Lung (tissue), 12 donors: ENCODE results near the gene C1S. TPM values are rescaled to one million over a fixed set of nuclear protein-coding genes. Genes with fewer than 3 reads are reported as not detected.
"Not testable (repeated sequence)": the region's sequence is repeated elsewhere in the genome, so short reads cannot be mapped to it uniquely, and the experiment has no call there.

Experiments used
- ATAC-seq: fragments of 200-7000 bp; cut with Tn5 transposase; one replicate; pipeline ENCODE4 v1.9.1; 2020; ENCODE audit warnings: moderate number of reproducible peaks; ENCODE audit not compliant: insufficient read depth, low FRiP score
- DNase-seq, 3 donors: peaks; one replicate each; pipeline ENCODE4 v3.0.0-alpha.2; 2013 to 2017
- H3K27ac ChIP-seq, 2 donors: one replicate each; pipeline ENCODE4 v1.5.1; 2013; ENCODE audit warnings: mild to moderate bottlenecking in 2 of 2, moderate library complexity in 2 of 2, control low read depth in 1 of 2, inconsistent platforms in 1 of 2, low read depth in 1 of 2, low read length in 1 of 2
- H3K27me3 ChIP-seq, 3 donors: one replicate each; pipeline ENCODE4 v1.5.1; 2013; ENCODE audit warnings: low read length in 2 of 3; ENCODE audit not compliant: control insufficient read depth in 3 of 3, insufficient read depth in 3 of 3
- H3K36me3 ChIP-seq, 4 donors: one replicate each; pipeline ENCODE4 v1.5.1; 2013; ENCODE audit warnings: low read length in 4 of 4, mild to moderate bottlenecking in 1 of 4, moderate library complexity in 1 of 4; ENCODE audit not compliant: control insufficient read depth in 4 of 4, insufficient read depth in 4 of 4
- H3K4me1 ChIP-seq, 5 donors: one replicate each; pipeline ENCODE4 v1.5.1; 2013; ENCODE audit warnings: low read length in 5 of 5, mild to moderate bottlenecking in 2 of 5, moderate library complexity in 1 of 5; ENCODE audit not compliant: control insufficient read depth in 5 of 5, insufficient read depth in 5 of 5
- H3K4me3 ChIP-seq: one replicate; pipeline ENCODE4 v1.5.1; 2013; ENCODE audit warnings: mild to moderate bottlenecking, control low read depth, moderate library complexity
- H3K9ac ChIP-seq, 2 donors: one replicate each; pipeline ENCODE4 v1.5.1; 2013; ENCODE audit warnings: low read length in 2 of 2, control low read depth in 1 of 2; ENCODE audit not compliant: insufficient read depth in 1 of 2
- H3K9me3 ChIP-seq, 4 donors: one replicate each; pipeline ENCODE4 v1.5.1; 2013; ENCODE audit warnings: low read length in 3 of 4, mild to moderate bottlenecking in 1 of 4, moderate library complexity in 1 of 4; ENCODE audit not compliant: control insufficient read depth in 4 of 4, insufficient read depth in 3 of 4
- WGBS, 2 donors: extraction: QIAGEN DNeasy Blood & Tissue Kit; methylation state at CpG; one replicate each; pipeline ENCODE4 v1.1.7; 2013; 5-methylcytosine and 5-hydroxymethylcytosine counted together
- polyA plus RNA-seq, 2 donors: library from polyadenylated mRNA; stranded (reverse); fragments of 200-250 nt; gene quantifications; one replicate each; pipeline ENCODE4 v1.2.1, GENCODE V29; 2013
- total RNA-seq, 2 donors: library from RNA; depleted of rRNA in 1 of 2; stranded (reverse); fragments of >200 nt in 1 of 2; gene quantifications; one replicate each; pipeline ENCODE4 v1.2.1, GENCODE V29; 2014 to 2021
- TF ChIP-seq, protein P1 (sequence below): IDR thresholded peaks from 2 replicates; pipeline ENCODE4 v1.5.1; 2012; ENCODE audit warnings: mild to moderate bottlenecking; ENCODE audit errors: control extremely low read depth, extremely low read depth
- donor health status: control.
- donor health status: control.
- donor health status: Bipolar disorder and iron deficiency.
- donor health status: healthy.
- donor health status: DM: yes; HTN: yes; CAD: no.

Gene C1S
- total and polyA plus RNA-seq, 4 donors: 148 to 291 (median 253) TPM

DNA sequence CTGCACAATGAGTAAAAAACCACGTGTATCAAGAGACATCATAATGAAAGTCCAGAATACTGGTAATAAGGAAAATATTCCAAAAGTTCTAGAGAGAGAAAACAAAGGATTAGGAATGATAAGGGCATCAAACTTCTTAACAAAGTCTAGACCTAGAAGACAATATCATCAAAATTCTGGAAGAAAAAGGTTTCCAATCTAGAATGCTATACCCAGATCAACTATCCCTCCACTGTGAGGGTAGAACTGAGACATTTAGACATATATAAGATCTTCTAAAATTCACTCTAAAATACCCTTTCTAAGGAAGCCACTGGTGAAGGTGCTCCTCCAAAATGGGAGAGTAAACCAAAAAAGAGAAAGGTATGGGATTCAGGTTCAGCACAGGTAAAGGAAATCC is 45.6 kb downstream of the C1S start:
- H3K27me3 ChIP-seq: no peaks in the 10 kb centered on the region
- WGBS, 2 donors: 97 to 98% methylated on average over 1 of the region's 1 CpG
- no peak overlapping the region for H3K27ac ChIP-seq

GRCh38 chr12:7107181-7107580 is 46.7 kb downstream of the C1S start:
- H3K4me3 ChIP-seq, H3K9ac ChIP-seq, H3K9me3 ChIP-seq, H3K36me3 ChIP-seq, DNase-seq, H3K27me3 ChIP-seq, ATAC-seq: not testable (repeated sequence)
- H3K27ac ChIP-seq: peak overlapping the region in 1 of 2 donors; percentile 10
- 95 to 96% methylated on average over 5 of the region's 5 CpGs for WGBS, 2 donors
- H3K4me1 ChIP-seq: peaks cover 0 to 10% (median 5%) of the 10 kb centered on the region in 5 donors

More for the DNA sequence above, 45.6 kb downstream of the C1S start:
- ATAC-seq: no peak
- Histone ChIP-seq H3K4me3 (no peak overlapping the region), H3K36me3 (peaks cover 0 to 13% (median 5%) of the 10 kb centered on the region in 4 donors), H3K4me1 (peaks cover 0 to 10% (median 5%) of the 10 kb centered on the region in 5 donors), H3K9me3 (no peaks in the 10 kb centered on the region), H3K9ac (no peak overlapping the region)
- no peak for DNase-seq
- TF ChIP-seq, protein P1, sequence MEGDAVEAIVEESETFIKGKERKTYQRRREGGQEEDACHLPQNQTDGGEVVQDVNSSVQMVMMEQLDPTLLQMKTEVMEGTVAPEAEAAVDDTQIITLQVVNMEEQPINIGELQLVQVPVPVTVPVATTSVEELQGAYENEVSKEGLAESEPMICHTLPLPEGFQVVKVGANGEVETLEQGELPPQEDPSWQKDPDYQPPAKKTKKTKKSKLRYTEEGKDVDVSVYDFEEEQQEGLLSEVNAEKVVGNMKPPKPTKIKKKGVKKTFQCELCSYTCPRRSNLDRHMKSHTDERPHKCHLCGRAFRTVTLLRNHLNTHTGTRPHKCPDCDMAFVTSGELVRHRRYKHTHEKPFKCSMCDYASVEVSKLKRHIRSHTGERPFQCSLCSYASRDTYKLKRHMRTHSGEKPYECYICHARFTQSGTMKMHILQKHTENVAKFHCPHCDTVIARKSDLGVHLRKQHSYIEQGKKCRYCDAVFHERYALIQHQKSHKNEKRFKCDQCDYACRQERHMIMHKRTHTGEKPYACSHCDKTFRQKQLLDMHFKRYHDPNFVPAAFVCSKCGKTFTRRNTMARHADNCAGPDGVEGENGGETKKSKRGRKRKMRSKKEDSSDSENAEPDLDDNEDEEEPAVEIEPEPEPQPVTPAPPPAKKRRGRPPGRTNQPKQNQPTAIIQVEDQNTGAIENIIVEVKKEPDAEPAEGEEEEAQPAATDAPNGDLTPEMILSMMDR: no peak

DNA sequence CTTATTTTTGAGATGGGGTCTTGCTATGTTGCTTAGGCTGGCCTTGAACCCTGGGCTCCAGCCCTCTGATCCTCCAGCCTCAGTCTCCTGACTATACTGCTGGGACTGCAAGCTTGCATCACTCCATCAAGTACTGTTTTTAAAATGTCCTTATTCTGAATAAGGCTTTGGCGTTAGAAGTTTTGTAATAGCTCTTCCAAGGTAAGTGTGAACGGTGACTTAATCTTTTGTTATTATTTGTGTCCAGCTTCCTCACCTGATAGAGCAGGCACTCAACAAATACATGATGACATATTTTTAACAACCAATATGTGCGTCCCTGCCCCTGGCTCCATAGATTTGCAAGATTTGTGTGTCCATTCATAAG is 47.1 kb downstream of the C1S start:
- Histone ChIP-seq H3K36me3 (peaks cover 0 to 8% (median 3%) of the 10 kb centered on the region in 4 donors), H3K4me1 (peaks cover 0 to 12% (median 5%) of the 10 kb centered on the region in 5 donors), H3K27ac (peak overlapping the region; percentile 67 to 96), H3K9ac (no peak overlapping the region), H3K27me3 (no peaks in the 10 kb centered on the region), H3K9me3 (no peaks in the 10 kb centered on the region), H3K4me3 (peak overlapping the region; percentile 72)
- peak; percentile 23 for ATAC-seq
- DNase-seq: peak in 2 of 3 donors; percentile 28 to 41
- 29 to 32% methylated on average over 3 of the region's 3 CpGs for WGBS, 2 donors
- TF ChIP-seq, protein P1: no peak

GRCh38 chr12:7108003-7108795 is 47.7 kb downstream of the C1S start:
- Histone ChIP-seq H3K4me3 (peak overlapping the region; percentile 72), H3K36me3 (peaks cover 0 to 8% (median 3%) of the 10 kb centered on the region in 4 donors), H3K27me3 (no peaks in the 10 kb centered on the region), H3K9ac (peak overlapping the region; percentile 65 to 93), H3K27ac (peak overlapping the region; percentile 67 to 96), H3K4me1 (peaks cover 0 to 12% (median 5%) of the 10 kb centered on the region in 5 donors), H3K9me3 (no peaks in the 10 kb centered on the region)
- DNase-seq (peak; percentile 77 to 84 (median 84)), ATAC-seq (peak; percentile 90)
- TF ChIP-seq, protein P1: no peak
- 3 to 6% methylated on average over 24 to 30 of the region's 30 CpGs for WGBS, 2 donors
